OCI-LY3 (cell line): ENCODE measurements around the gene PCP4L1.

ENCODE experiments used
- H2AFZ ChIP-seq: fragments of 200-600, 300-600 bp; shearing (Covaris generic); 2 replicates; pipeline ENCODE4 v1.6.0; 2014; ENCODE audit warnings: antibody characterized with exemption, low read depth, low read length
- H3K27ac ChIP-seq: fragments of 200-600, 300-600 bp; sonication (generic); 2 replicates; pipeline ENCODE4 v1.5.1; 2014; ENCODE audit warnings: mild to moderate bottlenecking, low read length, moderate library complexity, mixed read lengths
- H3K27me3 ChIP-seq: fragments of 200-600, 300-600 bp; sonication (generic); 2 replicates; pipeline ENCODE4 v1.6.1; 2014; ENCODE audit warnings: low read depth, low read length, mixed read lengths
- H3K36me3 ChIP-seq: fragments of 200-600, 300-600 bp; sonication (generic); replicated peaks from 2 replicates; pipeline ENCODE3; 2014; ENCODE audit warnings: low read depth, low read length, mixed read lengths
- H3K4me1 ChIP-seq: fragments of 300-600, 200-600 bp; sonication (generic); 2 replicates; pipeline ENCODE4 v1.6.1; 2014; ENCODE audit warnings: low read length, mixed read lengths
- H3K4me2 ChIP-seq: fragments of 200-600, 300-600 bp; sonication (generic); 2 replicates; pipeline ENCODE4 v1.6.1; 2014; ENCODE audit warnings: low read length, mixed read lengths
- H3K4me3 ChIP-seq: fragments of 300-600, 200-600 bp; sonication (generic); 2 replicates; pipeline ENCODE4 v1.5.1; 2014; ENCODE audit warnings: antibody characterized with exemption, mild to moderate bottlenecking, low read length, moderate library complexity
- H3K79me2 ChIP-seq: fragments of 300-600, 200-600 bp; shearing (Covaris generic); 2 replicates; pipeline ENCODE4 v1.6.1; 2014; ENCODE audit warnings: mild to moderate bottlenecking, low read length, mixed read lengths
- H3K9ac ChIP-seq: fragments of 300-600, 200-600 bp; shearing (Covaris generic); 2 replicates; pipeline ENCODE4 v1.6.0; 2014; ENCODE audit warnings: mild to moderate bottlenecking, low read length, moderate library complexity
- H3K9me3 ChIP-seq: fragments of 200-600, 300-600 bp; shearing (Covaris generic); 2 replicates; pipeline ENCODE4 v1.6.1; 2014; ENCODE audit warnings: low read length, mixed read lengths; ENCODE audit not compliant: insufficient read depth
- H4K20me1 ChIP-seq: fragments of 200-600, 300-600 bp; sonication (generic); 2 replicates; pipeline ENCODE4 v1.6.1; 2016; ENCODE audit warnings: low read length, mixed read lengths; ENCODE audit not compliant: insufficient read depth
- EZH2phosphoT487 ChIP-seq: fragments of 200-600 bp; shearing (Covaris generic); IDR thresholded peaks from 2 replicates; pipeline ENCODE4 v1.6.1; 2018; ENCODE audit warnings: antibody characterized with exemption, mixed run types, low read depth
- TF ChIP-seq, protein P1 (sequence below): fragments of 200-600, 300-600 bp; sonication (generic); IDR thresholded peaks from 2 replicates; pipeline ENCODE4 v1.5.1; 2014; ENCODE audit warnings: antibody characterized with exemption, low read length, low read depth

Gene PCP4L1

DNA sequence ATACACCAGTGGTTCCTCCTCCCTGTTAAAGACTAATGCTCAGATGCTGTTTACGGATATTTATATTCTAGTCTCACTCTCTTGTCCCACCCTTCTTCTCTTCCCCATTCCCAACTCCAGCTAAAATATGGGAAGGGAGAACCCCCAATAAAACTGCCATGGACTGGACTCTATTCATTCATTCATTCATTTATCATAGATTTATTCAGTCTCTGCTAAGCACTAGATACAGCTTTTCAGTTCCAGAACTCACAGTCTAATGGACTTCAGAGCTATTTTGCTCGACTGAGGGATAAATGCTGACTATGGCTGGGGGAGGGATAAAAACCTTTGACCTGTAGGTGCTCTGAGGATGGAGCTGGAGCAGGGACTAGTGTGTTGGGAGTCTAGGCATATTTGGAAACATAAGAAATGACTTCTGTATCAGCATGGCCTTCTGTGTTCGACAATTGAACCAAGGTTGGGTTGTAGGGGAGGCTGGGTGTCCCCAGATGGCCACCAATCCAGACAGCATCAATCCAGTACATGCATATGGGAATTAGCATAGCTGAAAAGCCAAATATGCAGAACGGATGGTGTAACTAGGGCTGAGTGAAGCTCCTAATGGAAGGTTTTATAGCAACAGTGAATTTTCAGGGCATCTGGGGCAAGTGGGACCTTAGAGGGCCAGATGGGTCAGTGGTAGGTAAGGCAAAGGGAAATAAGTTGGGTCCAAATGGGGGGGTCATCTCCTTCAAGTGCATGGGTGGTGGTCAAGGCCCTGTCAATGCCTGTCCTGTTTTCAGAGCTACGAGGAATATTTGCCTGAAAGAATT, 39.3 kb upstream of the PCP4L1 start:
- no peaks in the 10 kb centered on the region for H3K27me3 ChIP-seq

GRCh38 chr1:161220002-161220401, 38.5 kb upstream of the PCP4L1 start:
- H3K4me1 ChIP-seq, result peaks cover 6% of the 10 kb centered on the region
- no peak overlapping the region for H3K4me3 ChIP-seq
- TF ChIP-seq, protein P1, sequence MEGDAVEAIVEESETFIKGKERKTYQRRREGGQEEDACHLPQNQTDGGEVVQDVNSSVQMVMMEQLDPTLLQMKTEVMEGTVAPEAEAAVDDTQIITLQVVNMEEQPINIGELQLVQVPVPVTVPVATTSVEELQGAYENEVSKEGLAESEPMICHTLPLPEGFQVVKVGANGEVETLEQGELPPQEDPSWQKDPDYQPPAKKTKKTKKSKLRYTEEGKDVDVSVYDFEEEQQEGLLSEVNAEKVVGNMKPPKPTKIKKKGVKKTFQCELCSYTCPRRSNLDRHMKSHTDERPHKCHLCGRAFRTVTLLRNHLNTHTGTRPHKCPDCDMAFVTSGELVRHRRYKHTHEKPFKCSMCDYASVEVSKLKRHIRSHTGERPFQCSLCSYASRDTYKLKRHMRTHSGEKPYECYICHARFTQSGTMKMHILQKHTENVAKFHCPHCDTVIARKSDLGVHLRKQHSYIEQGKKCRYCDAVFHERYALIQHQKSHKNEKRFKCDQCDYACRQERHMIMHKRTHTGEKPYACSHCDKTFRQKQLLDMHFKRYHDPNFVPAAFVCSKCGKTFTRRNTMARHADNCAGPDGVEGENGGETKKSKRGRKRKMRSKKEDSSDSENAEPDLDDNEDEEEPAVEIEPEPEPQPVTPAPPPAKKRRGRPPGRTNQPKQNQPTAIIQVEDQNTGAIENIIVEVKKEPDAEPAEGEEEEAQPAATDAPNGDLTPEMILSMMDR, result no peak
- TF ChIP-seq EZH2phosphoT487, result no peak
- no peak overlapping the region for H3K9ac ChIP-seq
- peaks cover 4% of the 10 kb centered on the region for H3K36me3 ChIP-seq
- no peak overlapping the region for H3K4me2 ChIP-seq
- H3K79me2 ChIP-seq, result no peaks in the 10 kb centered on the region
- no peaks in the 10 kb centered on the region for H3K9me3 ChIP-seq
- no peaks in the 10 kb centered on the region for H3K27me3 ChIP-seq
- no peak overlapping the region for H2AFZ ChIP-seq
- no peak overlapping the region for H3K27ac ChIP-seq
- H4K20me1 ChIP-seq, result no peaks in the 10 kb centered on the region

More for the DNA sequence above, 39.3 kb upstream of the PCP4L1 start:
- Histone ChIP-seq H3K36me3 (peaks cover 8% of the 10 kb centered on the region), H3K79me2 (no peaks in the 10 kb centered on the region), H3K9ac (no peak overlapping the region), H3K4me1 (peaks cover 5% of the 10 kb centered on the region), H3K4me2 (no peak overlapping the region), H3K9me3 (no peaks in the 10 kb centered on the region), H4K20me1 (no peaks in the 10 kb centered on the region), H3K27ac (no peak overlapping the region), H2AFZ (no peak overlapping the region), H3K4me3 (no peak overlapping the region)
- TF ChIP-seq EZH2phosphoT487, result no peak
- TF ChIP-seq, protein P1, result no peak

- Histone ChIP-seq H3K27ac (no peak overlapping the region), H3K9me3 (no peaks in the 10 kb centered on the region), H3K9ac (no peak overlapping the region), H3K4me3 (no peak overlapping the region), H2AFZ (no peak overlapping the region), H3K4me2 (no peak overlapping the region), H3K36me3 (no peaks in the 10 kb centered on the region), H4K20me1 (no peaks in the 10 kb centered on the region), H3K27me3 (no peaks in the 10 kb centered on the region), H3K79me2 (peaks cover 6% of the 10 kb centered on the region; the same call in 1 of the 2 replicates), H3K4me1 (peaks cover 19% of the 10 kb centered on the region)
- TF ChIP-seq, protein P1, result no peak
- TF ChIP-seq EZH2phosphoT487, result no peak
Observed at GRCh38 chr1:161222175-161223019, 36.1 kb upstream of the PCP4L1 start.
